MM.1S (cell line): ENCODE data around the gene FAM184A.

Experiments used
- EZH2 ChIP-seq: fragments of 300-600 bp; sonication (generic); optimal IDR thresholded peaks from 2 replicates; pipeline ENCODE3; 2017; ENCODE audit warnings: low read depth, mild to moderate bottlenecking, antibody characterized with exemption, low read length, mixed read lengths
- TF ChIP-seq, protein P1 (sequence below): fragments of 300-600 bp; sonication (generic); IDR thresholded peaks from 2 replicates; pipeline ENCODE4 v1.5.1; 2016; ENCODE audit warnings: antibody characterized with exemption, low read length, mixed read lengths

DNA sequence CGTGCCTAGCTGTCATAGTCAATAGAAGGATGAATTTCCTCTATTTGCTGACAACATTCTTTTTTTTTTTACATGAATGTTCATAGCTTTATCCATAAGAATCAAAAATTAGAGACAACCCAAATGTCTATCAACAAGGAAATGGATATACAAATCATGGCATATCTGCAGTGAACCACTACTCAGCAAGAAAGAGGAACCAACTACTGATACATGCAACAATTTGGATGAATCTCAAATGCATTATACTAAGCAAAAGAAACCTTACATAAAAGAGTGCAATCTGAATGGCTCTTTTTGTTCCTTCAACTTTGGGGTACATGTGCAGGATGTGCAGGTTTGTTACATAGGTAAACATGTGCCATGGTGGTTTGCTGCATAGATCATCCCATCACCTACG, 125.8 kb downstream of the FAM184A start:
- TF ChIP-seq, protein P1, sequence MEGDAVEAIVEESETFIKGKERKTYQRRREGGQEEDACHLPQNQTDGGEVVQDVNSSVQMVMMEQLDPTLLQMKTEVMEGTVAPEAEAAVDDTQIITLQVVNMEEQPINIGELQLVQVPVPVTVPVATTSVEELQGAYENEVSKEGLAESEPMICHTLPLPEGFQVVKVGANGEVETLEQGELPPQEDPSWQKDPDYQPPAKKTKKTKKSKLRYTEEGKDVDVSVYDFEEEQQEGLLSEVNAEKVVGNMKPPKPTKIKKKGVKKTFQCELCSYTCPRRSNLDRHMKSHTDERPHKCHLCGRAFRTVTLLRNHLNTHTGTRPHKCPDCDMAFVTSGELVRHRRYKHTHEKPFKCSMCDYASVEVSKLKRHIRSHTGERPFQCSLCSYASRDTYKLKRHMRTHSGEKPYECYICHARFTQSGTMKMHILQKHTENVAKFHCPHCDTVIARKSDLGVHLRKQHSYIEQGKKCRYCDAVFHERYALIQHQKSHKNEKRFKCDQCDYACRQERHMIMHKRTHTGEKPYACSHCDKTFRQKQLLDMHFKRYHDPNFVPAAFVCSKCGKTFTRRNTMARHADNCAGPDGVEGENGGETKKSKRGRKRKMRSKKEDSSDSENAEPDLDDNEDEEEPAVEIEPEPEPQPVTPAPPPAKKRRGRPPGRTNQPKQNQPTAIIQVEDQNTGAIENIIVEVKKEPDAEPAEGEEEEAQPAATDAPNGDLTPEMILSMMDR, result no peak
- no peak for TF ChIP-seq EZH2
